H1 (cell line): Measurements from ENCODE around the gene CNOT1.

Experiments used
- EP300 ChIP-seq, 2 experiments: IDR thresholded peaks; 1 replicate in 1 of 2; 2 replicates in 1 of 2; pipeline ENCODE4 v1.6.1; 2011 to 2012; ENCODE audit warnings: low read depth in 2 of 2, low read length in 2 of 2, mild to moderate bottlenecking in 2 of 2, borderline replicate concordance in 1 of 2, inconsistent platforms in 1 of 2, moderate library complexity in 1 of 2
- POLR2A ChIP-seq, 2 experiments: IDR thresholded peaks; 1 replicate in 1 of 2; 2 replicates in 1 of 2; pipeline ENCODE4 v1.6.1; 2011; ENCODE audit warnings: low read depth in 2 of 2, low read length in 2 of 2, mild to moderate bottlenecking in 2 of 2; ENCODE audit errors: control extremely low read depth in 1 of 2
- POLR2AphosphoS5 ChIP-seq: IDR thresholded peaks from 2 replicates; pipeline ENCODE4 v1.6.1; 2011; ENCODE audit warnings: low read depth, low read length
- TF ChIP-seq, protein P1 (sequence below), 3 experiments: IDR thresholded peaks; 1 replicate in 2 of 3; 2 replicates in 1 of 3; pipeline versions ENCODE4 v1.5.1 to v1.6.1; 2011; ENCODE audit warnings: low read length in 3 of 3, mild to moderate bottlenecking in 3 of 3, inconsistent platforms in 2 of 3, low read depth in 1 of 3, moderate library complexity in 1 of 3; ENCODE audit not compliant: insufficient read depth in 1 of 3; ENCODE audit errors: control extremely low read depth in 1 of 3

- TF ChIP-seq, protein P1, sequence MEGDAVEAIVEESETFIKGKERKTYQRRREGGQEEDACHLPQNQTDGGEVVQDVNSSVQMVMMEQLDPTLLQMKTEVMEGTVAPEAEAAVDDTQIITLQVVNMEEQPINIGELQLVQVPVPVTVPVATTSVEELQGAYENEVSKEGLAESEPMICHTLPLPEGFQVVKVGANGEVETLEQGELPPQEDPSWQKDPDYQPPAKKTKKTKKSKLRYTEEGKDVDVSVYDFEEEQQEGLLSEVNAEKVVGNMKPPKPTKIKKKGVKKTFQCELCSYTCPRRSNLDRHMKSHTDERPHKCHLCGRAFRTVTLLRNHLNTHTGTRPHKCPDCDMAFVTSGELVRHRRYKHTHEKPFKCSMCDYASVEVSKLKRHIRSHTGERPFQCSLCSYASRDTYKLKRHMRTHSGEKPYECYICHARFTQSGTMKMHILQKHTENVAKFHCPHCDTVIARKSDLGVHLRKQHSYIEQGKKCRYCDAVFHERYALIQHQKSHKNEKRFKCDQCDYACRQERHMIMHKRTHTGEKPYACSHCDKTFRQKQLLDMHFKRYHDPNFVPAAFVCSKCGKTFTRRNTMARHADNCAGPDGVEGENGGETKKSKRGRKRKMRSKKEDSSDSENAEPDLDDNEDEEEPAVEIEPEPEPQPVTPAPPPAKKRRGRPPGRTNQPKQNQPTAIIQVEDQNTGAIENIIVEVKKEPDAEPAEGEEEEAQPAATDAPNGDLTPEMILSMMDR (IDR thresholded peaks at IDR 0.05; ENCODE audit: control extremely low read depth in 1 of 3, insufficient read depth in 1 of 3, low read depth in 1 of 3, low read length in 3 of 3) = peak in 2 of 3 experiments; percentile 20 to 43; a peak in 2 of 4 replicates
- no peak for TF ChIP-seq POLR2AphosphoS5
- no peak for TF ChIP-seq POLR2A (IDR thresholded peaks at IDR 0.05; ENCODE audit: control extremely low read depth in 1 of 2, low read depth in 2 of 2, low read length in 2 of 2)
- TF ChIP-seq EP300 (IDR thresholded peaks at IDR 0.05; ENCODE audit: borderline replicate concordance in 1 of 2, low read depth in 2 of 2, low read length in 2 of 2) = no peak
Observed at GRCh38 chr16:58507195-58507962, 122.2 kb downstream of the CNOT1 start.
